Measurements from ENCODE around the gene ANKS3. TPM values are rescaled to one million over a fixed set of nuclear protein-coding genes. Genes with fewer than 3 reads are reported as not detected.

The ANKS3 gene
- total and polyA plus RNA-seq, 2 experiments from 2014 or later: 35.2 to 40.3 TPM

GRCh38 chr16:4747906-4748681 is 14.0 kb upstream of the ANKS3 start:
- no peak overlapping the region for H3K27ac ChIP-seq
- no peaks in the 10 kb centered on the region for H3K27me3 ChIP-seq
- DNase-seq (ENCODE audit: low read depth in 1 of 2, low spot score in 1 of 2): no peak
- H3K4me1 ChIP-seq (ENCODE audit: low read depth): no peaks in the 10 kb centered on the region
- H3K9me3 ChIP-seq (ENCODE audit: low read depth): no peaks in the 10 kb centered on the region
- H3K4me3 ChIP-seq: no peak overlapping the region
- H3K36me3 ChIP-seq: peaks cover 9% of the 10 kb centered on the region
- no peak for TF ChIP-seq CTCF (IDR thresholded peaks at IDR 0.05; ENCODE audit: low read depth, low read length)

- H3K9me3 ChIP-seq (ENCODE audit: low read depth): no peaks in the 10 kb centered on the region
- no peak overlapping the region for H3K4me3 ChIP-seq
- TF ChIP-seq CTCF (IDR thresholded peaks at IDR 0.05; ENCODE audit: low read depth, low read length): no peak
- H3K27me3 ChIP-seq: no peaks in the 10 kb centered on the region
- no peaks in the 10 kb centered on the region for H3K4me1 ChIP-seq (ENCODE audit: low read depth)
- H3K36me3 ChIP-seq: peaks cover 5% of the 10 kb centered on the region
- peak in 1 of 2 donors; percentile 58 for DNase-seq (ENCODE audit: low read depth in 1 of 2, low spot score in 1 of 2)
- H3K27ac ChIP-seq: no peak overlapping the region
Measured at GRCh38 chr16:4746991-4747574, 13.0 kb upstream of the ANKS3 start.

- DNase-seq (ENCODE audit: low read depth in 1 of 2, low spot score in 1 of 2): no peak
- H3K9me3 ChIP-seq (ENCODE audit: low read depth): no peaks in the 10 kb centered on the region
- TF ChIP-seq CTCF (IDR thresholded peaks at IDR 0.05; ENCODE audit: low read depth, low read length): no peak
- peaks cover 4% of the 10 kb centered on the region for H3K36me3 ChIP-seq
- H3K27ac ChIP-seq: no peak overlapping the region
- H3K27me3 ChIP-seq: no peaks in the 10 kb centered on the region
- no peak overlapping the region for H3K4me3 ChIP-seq
- no peaks in the 10 kb centered on the region for H3K4me1 ChIP-seq (ENCODE audit: low read depth)
Measured at GRCh38 chr16:4746215-4746614, 12.1 kb upstream of the ANKS3 start.

- H3K4me1 ChIP-seq (ENCODE audit: low read depth): no peaks in the 10 kb centered on the region
- H3K9me3 ChIP-seq (ENCODE audit: low read depth): no peaks in the 10 kb centered on the region
- no peak overlapping the region for H3K27ac ChIP-seq
- TF ChIP-seq CTCF (IDR thresholded peaks at IDR 0.05; ENCODE audit: low read depth, low read length): no peak
- H3K4me3 ChIP-seq: no peak overlapping the region
- DNase-seq (ENCODE audit: low read depth in 1 of 2, low spot score in 1 of 2): no peak
- H3K27me3 ChIP-seq: no peaks in the 10 kb centered on the region
- no peaks in the 10 kb centered on the region for H3K36me3 ChIP-seq
Measured at GRCh38 chr16:4745274-4745569, 11.2 kb upstream of the ANKS3 start.

- no peak for DNase-seq (ENCODE audit: low read depth in 1 of 2, low spot score in 1 of 2)
- Histone ChIP-seq H3K36me3 (no peaks in the 10 kb centered on the region), H3K4me3 (no peak overlapping the region), H3K27me3 (no peaks in the 10 kb centered on the region), H3K4me1 (ENCODE audit: low read depth) (no peaks in the 10 kb centered on the region), H3K9me3 (ENCODE audit: low read depth) (no peaks in the 10 kb centered on the region), H3K27ac (no peak overlapping the region)
- TF ChIP-seq CTCF (IDR thresholded peaks at IDR 0.05; ENCODE audit: low read depth, low read length): no peak
Measured at GRCh38 chr16:4744555-4745273, 10.6 kb upstream of the ANKS3 start.

Measured in cardiac muscle cell (in vitro differentiated cells and primary cell).